SK-N-SH (cell line): ENCODE results near the gene CPNE2. TPM values are rescaled to one million over a fixed set of nuclear protein-coding genes. Genes with fewer than 3 reads are reported as not detected.
"Not testable (repeated sequence)": the region's sequence is repeated elsewhere in the genome, so short reads cannot be mapped to it uniquely, and the experiment has no call there.

ENCODE experiments used
- CTCF ChIA-PET: fragments of 300-600, 350-600 bp; formaldehyde crosslinking; extraction: SDS; loops from one replicate; lab custom pipeline; 2021; lab: Yijun Ruan, JAX
- POLR2A ChIA-PET: fragments of 350-600 bp; sonication (Branson Sonifier 250); formaldehyde crosslinking; extraction: SDS; loops from one replicate; lab custom pipeline; 2020; ENCODE audit warnings: antibody characterized with exemption, inconsistent platforms; lab: Yijun Ruan, JAX
- DNase-seq: peaks from one replicate; pipeline ENCODE4 v3.0.0; 2012
- H2AFZ ChIP-seq: fragments of 200-600 bp; sonication (generic); 2 replicates; pipeline ENCODE4 v1.8.1; 2016; ENCODE audit warnings: antibody characterized with exemption, mild to moderate bottlenecking, low read depth
- H3F3A ChIP-seq: fragments of 200-600 bp; sonication (generic); replicated peaks from 2 replicates; pipeline ENCODE3; 2016; ENCODE audit warnings: antibody characterized with exemption, mild to moderate bottlenecking; ENCODE audit not compliant: insufficient read depth
- H3K27ac ChIP-seq, 2 experiments: fragments of 200-500 bp in 1 of 2; fragments of 200-600 bp in 1 of 2; sonication (Bioruptor generic) in 1 of 2; sonication (generic), shearing (Covaris generic) in 1 of 2; 2 replicates each; pipeline versions ENCODE4 v1.5.1 to v1.6.1; 2014 to 2016; ENCODE audit warnings: low read depth in 2 of 2, inconsistent platforms in 1 of 2, low read length in 1 of 2, mild to moderate bottlenecking in 1 of 2, mixed read lengths in 1 of 2
- H3K27me3 ChIP-seq: fragments of 200-600 bp; sonication (generic), shearing (Covaris generic); 2 replicates; pipeline ENCODE4 v1.6.1; 2016; ENCODE audit warnings: mixed run types; ENCODE audit not compliant: insufficient read depth
- H3K36me3 ChIP-seq, 2 experiments: fragments of 200-500 bp in 1 of 2; fragments of 200-600 bp in 1 of 2; sonication (Bioruptor generic) in 1 of 2; sonication (generic) in 1 of 2; replicated peaks in 1 of 2; 2 replicates each; pipeline versions ENCODE3 to v1.5.1; 2014 to 2016; ENCODE audit warnings: low read length in 1 of 2, mild to moderate bottlenecking in 1 of 2; ENCODE audit not compliant: insufficient read depth in 2 of 2, control insufficient read depth in 1 of 2
- H3K4me1 ChIP-seq, 2 experiments: fragments of 200-500 bp in 1 of 2; fragments of 200-600 bp in 1 of 2; sonication (Bioruptor generic) in 1 of 2; sonication (generic), shearing (Covaris generic) in 1 of 2; 2 replicates each; pipeline versions ENCODE4 v1.5.1 to v1.6.1; 2014 to 2016; ENCODE audit warnings: low read depth in 1 of 2, low read length in 1 of 2, mixed run types in 1 of 2; ENCODE audit not compliant: insufficient read depth in 2 of 2, control insufficient read depth in 1 of 2
- H3K4me2 ChIP-seq: fragments of 200-600 bp; sonication (generic), shearing (Covaris generic); 2 replicates; pipeline ENCODE4 v1.6.1; 2017; ENCODE audit warnings: mixed run types
- H3K4me3 ChIP-seq, 2 experiments: fragments of 200-500 bp in 1 of 2; fragments of 200-600 bp in 1 of 2; sonication (Bioruptor generic) in 1 of 2; sonication (generic), shearing (Covaris generic) in 1 of 2; 2 replicates each; pipeline versions ENCODE4 v1.5.1 to v1.8.1; 2014 to 2016; ENCODE audit warnings: low read depth in 2 of 2, inconsistent platforms in 1 of 2, low read length in 1 of 2, mild to moderate bottlenecking in 1 of 2, mixed read lengths in 1 of 2, moderate library complexity in 1 of 2
- H3K79me2 ChIP-seq: fragments of 200-600 bp; sonication (generic); 2 replicates; pipeline ENCODE4 v1.8.1; 2017; ENCODE audit warnings: mild to moderate bottlenecking; ENCODE audit not compliant: insufficient read depth
- H3K9ac ChIP-seq: fragments of 200-600 bp; sonication (generic); 2 replicates; pipeline ENCODE4 v1.6.1; 2017; ENCODE audit warnings: mixed run types
- H3K9me2 ChIP-seq: fragments of 200-600 bp; sonication (generic); 2 replicates; pipeline ENCODE4 v1.6.1; 2017; ENCODE audit warnings: mixed run types
- H3K9me3 ChIP-seq: fragments of 200-600 bp; sonication (generic); 2 replicates; pipeline ENCODE4 v1.6.1; 2017; ENCODE audit warnings: mixed run types, mild to moderate bottlenecking, moderate library complexity
- H4K20me1 ChIP-seq: fragments of 200-600 bp; sonication (generic); 2 replicates; pipeline ENCODE4 v1.6.1; 2017; ENCODE audit warnings: mild to moderate bottlenecking, mixed run types; ENCODE audit not compliant: insufficient read depth
- CHD2 ChIP-seq: fragments of 150-350 bp; IDR thresholded peaks from 2 replicates; pipeline ENCODE4 v1.6.1; 2018; ENCODE audit warnings: low read length; ENCODE audit not compliant: partially characterized antibody
- FOXJ3 ChIP-seq: sonication (generic); formaldehyde crosslinking; IDR thresholded peaks from 2 replicates; pipeline ENCODE4 v1.5.1; 2020; ENCODE audit warnings: mild to moderate bottlenecking, missing genetic modification reagents
- FOXM1 ChIP-seq: IDR thresholded peaks from 2 replicates; pipeline ENCODE4 v1.4.0; 2012; ENCODE audit warnings: low read depth, mild to moderate bottlenecking
- RAD21 ChIP-seq: IDR thresholded peaks from 2 replicates; pipeline ENCODE4 v1.6.1; 2012; ENCODE audit warnings: mild to moderate bottlenecking, low read length
- RFX5 ChIP-seq: IDR thresholded peaks from 2 replicates; pipeline ENCODE4 v1.6.1; 2012; ENCODE audit warnings: mild to moderate bottlenecking, improper control_type of control experiment, low read length
- RXRA ChIP-seq: IDR thresholded peaks from 2 replicates; pipeline ENCODE4 v1.4.0; 2012; ENCODE audit warnings: low read depth, mild to moderate bottlenecking, borderline replicate concordance
- SIN3A ChIP-seq: IDR thresholded peaks from 2 replicates; pipeline ENCODE4 v1.6.1; 2012; ENCODE audit warnings: low read depth, mild to moderate bottlenecking, low read length, moderate library complexity, borderline replicate concordance
- TEAD4 ChIP-seq: IDR thresholded peaks from 2 replicates; pipeline ENCODE4 v1.4.0; 2012; ENCODE audit warnings: mild to moderate bottlenecking, borderline replicate concordance; ENCODE audit not compliant: insufficient read depth
- USF1 ChIP-seq: IDR thresholded peaks from 2 replicates; pipeline ENCODE4 v1.4.0; 2012; ENCODE audit warnings: low read depth, borderline replicate concordance
- YY1 ChIP-seq: IDR thresholded peaks from 2 replicates; pipeline ENCODE4 v1.4.0; 2012; ENCODE audit warnings: low read depth, mild to moderate bottlenecking
- ZBTB33 ChIP-seq: IDR thresholded peaks from 2 replicates; pipeline ENCODE4 v1.4.0; 2012; ENCODE audit warnings: low read depth, borderline replicate concordance
- WGBS: methylation state at CpG from one replicate; pipeline ENCODE4 v1.1.6; 2017; ENCODE audit warnings: low lambda C conversion rate; 5-methylcytosine and 5-hydroxymethylcytosine counted together
- polyA plus RNA-seq, 3 experiments: library from polyadenylated mRNA; depleted of rRNA; stranded (reverse); fragments of >200 nt; gene quantifications; 2 replicates each; pipeline ENCODE4 v1.2.3, GENCODE V29; 2012
- TF ChIP-seq, protein P1 (sequence below): IDR thresholded peaks from 2 replicates; pipeline ENCODE4 v1.4.0; 2012; ENCODE audit warnings: low read depth
- TF ChIP-seq, protein P2 (sequence below): IDR thresholded peaks from 2 replicates; pipeline ENCODE4 v1.6.1; 2012; ENCODE audit warnings: mild to moderate bottlenecking, low read depth, low read length, moderate library complexity
- TF ChIP-seq, protein P3 (sequence below): fragments of 200-600 bp; sonication (generic); IDR thresholded peaks from 2 replicates; pipeline ENCODE4 v1.6.1; 2017; ENCODE audit warnings: antibody characterized with exemption, mild to moderate bottlenecking, moderate library complexity

CPNE2 gene
- polyA plus RNA-seq, 1 of the 3 experiments (the other 2 are of a cell fraction), result 73.0 TPM

DNA sequence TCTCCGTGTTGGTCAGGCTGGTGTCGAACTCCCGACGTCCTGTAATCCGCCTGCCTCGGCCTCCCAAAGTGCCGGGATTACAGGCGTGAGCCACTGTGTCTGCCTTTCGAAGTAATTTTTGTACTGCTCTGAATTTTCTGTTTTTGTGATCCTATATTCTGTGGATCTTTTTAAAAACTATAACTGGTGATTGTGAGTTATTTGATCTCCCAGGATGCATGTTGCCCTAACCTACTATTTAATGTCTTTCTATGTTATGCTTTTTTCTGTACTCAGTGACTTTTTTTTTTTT lies 96.3 kb downstream of the CPNE2 start:
- DNase-seq, result no peak
- H3K4me3 ChIP-seq, result no peak overlapping the region
- H3K27ac ChIP-seq, result no peak overlapping the region
- no peak overlapping the region for H3K9ac ChIP-seq
- peaks cover 8 to 27% of the 10 kb centered on the region in 2 experiments for H3K4me1 ChIP-seq
- H3K9me2 ChIP-seq, result no peaks in the 10 kb centered on the region
- H3K9me3 ChIP-seq, result no peaks in the 10 kb centered on the region
- 98% methylated on average over 9 of the region's 9 CpGs for WGBS
- H3K36me3 ChIP-seq, result peaks cover 0 to 9% of the 10 kb centered on the region in 2 experiments
- no peaks in the 10 kb centered on the region for H4K20me1 ChIP-seq
- H3K27me3 ChIP-seq, result no peaks in the 10 kb centered on the region
- POLR2A ChIA-PET, result no interaction called here
- H3F3A ChIP-seq, result peaks cover 8% of the 10 kb centered on the region
- CTCF ChIA-PET, result interaction anchor here (1.6 to 1.8 kb wide), 2 partner anchors 104 to 112 kb away, joined by 3 to 4 read pairs; no protein-coding TSS in a partner anchor
- 0 out of 2 replicates have a peak overlapping the region, but pooled peaks have one; percentile 79 for H3K4me2 ChIP-seq
- TF ChIP-seq SIN3A (no peak), ZBTB33 (no peak), USF1 (no peak), FOXM1 (no peak), RXRA (no peak), TEAD4 (no peak), CHD2 (no peak), YY1 (no peak), RFX5 (no peak), FOXJ3 (no peak), RAD21 (no peak)
- TF ChIP-seq, protein P1, sequence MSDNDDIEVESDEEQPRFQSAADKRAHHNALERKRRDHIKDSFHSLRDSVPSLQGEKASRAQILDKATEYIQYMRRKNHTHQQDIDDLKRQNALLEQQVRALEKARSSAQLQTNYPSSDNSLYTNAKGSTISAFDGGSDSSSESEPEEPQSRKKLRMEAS, result no peak
- TF ChIP-seq, protein P2, sequence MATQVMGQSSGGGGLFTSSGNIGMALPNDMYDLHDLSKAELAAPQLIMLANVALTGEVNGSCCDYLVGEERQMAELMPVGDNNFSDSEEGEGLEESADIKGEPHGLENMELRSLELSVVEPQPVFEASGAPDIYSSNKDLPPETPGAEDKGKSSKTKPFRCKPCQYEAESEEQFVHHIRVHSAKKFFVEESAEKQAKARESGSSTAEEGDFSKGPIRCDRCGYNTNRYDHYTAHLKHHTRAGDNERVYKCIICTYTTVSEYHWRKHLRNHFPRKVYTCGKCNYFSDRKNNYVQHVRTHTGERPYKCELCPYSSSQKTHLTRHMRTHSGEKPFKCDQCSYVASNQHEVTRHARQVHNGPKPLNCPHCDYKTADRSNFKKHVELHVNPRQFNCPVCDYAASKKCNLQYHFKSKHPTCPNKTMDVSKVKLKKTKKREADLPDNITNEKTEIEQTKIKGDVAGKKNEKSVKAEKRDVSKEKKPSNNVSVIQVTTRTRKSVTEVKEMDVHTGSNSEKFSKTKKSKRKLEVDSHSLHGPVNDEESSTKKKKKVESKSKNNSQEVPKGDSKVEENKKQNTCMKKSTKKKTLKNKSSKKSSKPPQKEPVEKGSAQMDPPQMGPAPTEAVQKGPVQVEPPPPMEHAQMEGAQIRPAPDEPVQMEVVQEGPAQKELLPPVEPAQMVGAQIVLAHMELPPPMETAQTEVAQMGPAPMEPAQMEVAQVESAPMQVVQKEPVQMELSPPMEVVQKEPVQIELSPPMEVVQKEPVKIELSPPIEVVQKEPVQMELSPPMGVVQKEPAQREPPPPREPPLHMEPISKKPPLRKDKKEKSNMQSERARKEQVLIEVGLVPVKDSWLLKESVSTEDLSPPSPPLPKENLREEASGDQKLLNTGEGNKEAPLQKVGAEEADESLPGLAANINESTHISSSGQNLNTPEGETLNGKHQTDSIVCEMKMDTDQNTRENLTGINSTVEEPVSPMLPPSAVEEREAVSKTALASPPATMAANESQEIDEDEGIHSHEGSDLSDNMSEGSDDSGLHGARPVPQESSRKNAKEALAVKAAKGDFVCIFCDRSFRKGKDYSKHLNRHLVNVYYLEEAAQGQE, result no peak
- TF ChIP-seq, protein P3, sequence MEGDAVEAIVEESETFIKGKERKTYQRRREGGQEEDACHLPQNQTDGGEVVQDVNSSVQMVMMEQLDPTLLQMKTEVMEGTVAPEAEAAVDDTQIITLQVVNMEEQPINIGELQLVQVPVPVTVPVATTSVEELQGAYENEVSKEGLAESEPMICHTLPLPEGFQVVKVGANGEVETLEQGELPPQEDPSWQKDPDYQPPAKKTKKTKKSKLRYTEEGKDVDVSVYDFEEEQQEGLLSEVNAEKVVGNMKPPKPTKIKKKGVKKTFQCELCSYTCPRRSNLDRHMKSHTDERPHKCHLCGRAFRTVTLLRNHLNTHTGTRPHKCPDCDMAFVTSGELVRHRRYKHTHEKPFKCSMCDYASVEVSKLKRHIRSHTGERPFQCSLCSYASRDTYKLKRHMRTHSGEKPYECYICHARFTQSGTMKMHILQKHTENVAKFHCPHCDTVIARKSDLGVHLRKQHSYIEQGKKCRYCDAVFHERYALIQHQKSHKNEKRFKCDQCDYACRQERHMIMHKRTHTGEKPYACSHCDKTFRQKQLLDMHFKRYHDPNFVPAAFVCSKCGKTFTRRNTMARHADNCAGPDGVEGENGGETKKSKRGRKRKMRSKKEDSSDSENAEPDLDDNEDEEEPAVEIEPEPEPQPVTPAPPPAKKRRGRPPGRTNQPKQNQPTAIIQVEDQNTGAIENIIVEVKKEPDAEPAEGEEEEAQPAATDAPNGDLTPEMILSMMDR, result no peak
- H2AFZ ChIP-seq, result no peak overlapping the region
- H3K79me2 ChIP-seq, result peaks cover 96% of the 10 kb centered on the region

DNA sequence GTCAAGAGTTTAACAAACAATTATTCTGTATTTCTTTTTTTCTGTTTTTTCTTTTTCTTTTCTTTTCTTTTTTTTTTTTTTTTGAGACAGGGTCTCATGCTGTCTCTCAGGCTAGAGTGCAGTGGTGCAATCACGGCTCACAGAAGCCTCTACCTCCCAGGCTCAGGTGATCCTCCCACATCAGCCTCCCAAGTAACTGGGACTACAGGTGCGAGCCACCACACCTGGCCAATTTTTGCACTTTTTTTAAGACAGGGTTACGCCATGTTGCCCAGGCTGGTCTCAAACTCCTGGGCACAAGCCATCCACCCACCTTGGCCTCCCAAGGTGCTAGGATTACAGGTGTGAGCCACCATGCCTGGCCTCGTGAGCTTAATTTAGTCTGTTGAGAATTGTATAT lies 97.1 kb downstream of the CPNE2 start:
- POLR2A ChIA-PET, H3K27ac ChIP-seq: not testable (repeated sequence)

More for the DNA sequence above, 97.1 kb downstream of the CPNE2 start:
- H3K9me2 ChIP-seq, H3K4me2 ChIP-seq, H3K9me3 ChIP-seq, H4K20me1 ChIP-seq, H3K27me3 ChIP-seq, H3K36me3 ChIP-seq, H3K9ac ChIP-seq, H2AFZ ChIP-seq, DNase-seq, H3K4me3 ChIP-seq: not testable (repeated sequence)
- peaks cover 6 to 31% of the 10 kb centered on the region in 2 experiments for H3K4me1 ChIP-seq
- CTCF ChIA-PET, result interaction anchor here (1.6 to 1.8 kb wide), 2 partner anchors 105 to 111 kb away, joined by 3 to 4 read pairs; no protein-coding TSS in a partner anchor
- peaks cover 17% of the 10 kb centered on the region for H3F3A ChIP-seq
- H3K79me2 ChIP-seq, result peaks cover 92% of the 10 kb centered on the region
- WGBS, result 95% methylated on average over 4 of the region's 4 CpGs
